SK-N-SH treated with all-trans-retinoic acid at 6 μM for 48 hours (cell line): ENCODE measurements around the gene N4BP2.

ENCODE experiments used
- ATAC-seq: fragments of 200-7000 bp; cut with Tn5 transposase; 3 replicates; pipeline ENCODE4 v1.9.1; 2020; ENCODE audit warnings: mild to moderate bottlenecking, moderate library complexity
- ARNTL ChIP-seq: fragments of 450-650 bp; formaldehyde crosslinking; IDR thresholded peaks from 2 replicates; pipeline ENCODE4 v1.5.0; 2020; ENCODE audit warnings: low read depth, mild to moderate bottlenecking, moderate library complexity, borderline replicate concordance
- BACH2 ChIP-seq: fragments of 250-450 bp; sonication (Bioruptor Pico); IDR thresholded peaks from 2 replicates; pipeline ENCODE4 v1.9.0; 2021; ENCODE audit warnings: mild to moderate bottlenecking, borderline replicate concordance
- CREB5 ChIP-seq: fragments of 250-450 bp; sonication (Bioruptor Pico); IDR thresholded peaks from 2 replicates; pipeline ENCODE4 v1.5.1; 2020; ENCODE audit warnings: low read depth, mild to moderate bottlenecking, moderate library complexity
- CSDC2 ChIP-seq: fragments of 250-450 bp; sonication (Bioruptor Pico); IDR thresholded peaks from 2 replicates; pipeline ENCODE4 v1.5.0; 2020; ENCODE audit warnings: mild to moderate bottlenecking, moderate library complexity
- CSRNP3 ChIP-seq: fragments of 250-450 bp; sonication (Bioruptor Pico); IDR thresholded peaks from 2 replicates; pipeline ENCODE4 v1.5.1; 2021; ENCODE audit warnings: mild to moderate bottlenecking, moderate library complexity
- ESRRG ChIP-seq: fragments of 250-450 bp; sonication (Bioruptor Pico); IDR thresholded peaks from 2 replicates; pipeline ENCODE4 v1.6.1; 2021; ENCODE audit warnings: mild to moderate bottlenecking
- GLIS3 ChIP-seq: fragments of 250-450 bp; sonication (Bioruptor Pico); IDR thresholded peaks from 2 replicates; pipeline ENCODE4 v1.5.0; 2020; ENCODE audit warnings: mild to moderate bottlenecking, moderate library complexity
- ISL1 ChIP-seq: fragments of 250-450 bp; sonication (Bioruptor Pico); IDR thresholded peaks from 2 replicates; pipeline ENCODE4 v2.1.2; 2022; ENCODE audit warnings: mild to moderate bottlenecking, moderate library complexity
- OSR1 ChIP-seq: fragments of 250-450 bp; sonication (Bioruptor Pico); IDR thresholded peaks from 2 replicates; pipeline ENCODE4 v1.8.0; 2022; ENCODE audit warnings: moderate library complexity, mild to moderate bottlenecking, inconsistent platforms
- PATZ1 ChIP-seq: fragments of 250-450 bp; sonication (Bioruptor Pico); IDR thresholded peaks from 2 replicates; pipeline ENCODE4 v1.8.0; 2020; ENCODE audit warnings: mild to moderate bottlenecking, moderate library complexity, borderline replicate concordance
- POU6F1 ChIP-seq: fragments of 250-450 bp; sonication (Bioruptor Pico); IDR thresholded peaks from 2 replicates; pipeline ENCODE4 v1.8.0; 2021; ENCODE audit warnings: low read depth, mild to moderate bottlenecking, moderate library complexity, borderline replicate concordance
- PPARA ChIP-seq: fragments of 250-450 bp; sonication (Bioruptor Pico); IDR thresholded peaks from 2 replicates; pipeline ENCODE4 v1.5.0; 2020; ENCODE audit warnings: mild to moderate bottlenecking, borderline replicate concordance
- RARB ChIP-seq: fragments of 250-450 bp; sonication (Bioruptor Pico); IDR thresholded peaks from 2 replicates; pipeline ENCODE4 v1.8.0; 2021; ENCODE audit warnings: mild to moderate bottlenecking, moderate library complexity
- SNAI2 ChIP-seq: fragments of 250-450 bp; sonication (Bioruptor Pico); IDR thresholded peaks from 2 replicates; pipeline ENCODE4 v1.5.0; 2020; ENCODE audit warnings: mild to moderate bottlenecking, moderate library complexity
- TSHZ2 ChIP-seq: fragments of 250-450 bp; sonication (Bioruptor Pico); IDR thresholded peaks from 2 replicates; pipeline ENCODE4 v1.5.0; 2020; ENCODE audit warnings: mild to moderate bottlenecking, moderate library complexity
- ZC3H10 ChIP-seq: fragments of 250-450 bp; sonication (Bioruptor Pico); IDR thresholded peaks from 2 replicates; pipeline ENCODE4 v1.5.1; 2021; ENCODE audit warnings: mild to moderate bottlenecking, moderate library complexity
- ZFP3 ChIP-seq: fragments of 250-450 bp; sonication (Bioruptor Pico); IDR thresholded peaks from 2 replicates; pipeline ENCODE4 v1.5.0; 2020; ENCODE audit warnings: mild to moderate bottlenecking, moderate library complexity
- ZFP30 ChIP-seq: fragments of 450-650 bp; formaldehyde crosslinking; IDR thresholded peaks from 2 replicates; pipeline ENCODE4 v1.5.0; 2022; ENCODE audit warnings: mild to moderate bottlenecking, moderate library complexity
- ZNF565 ChIP-seq: fragments of 450-650 bp; formaldehyde crosslinking; conservative IDR thresholded peaks from 2 replicates; pipeline ENCODE4 v1.5.0; 2020; ENCODE audit warnings: low read depth, mild to moderate bottlenecking, moderate library complexity
- ZNF70 ChIP-seq: fragments of 450-650 bp; formaldehyde crosslinking; IDR thresholded peaks from 2 replicates; pipeline ENCODE4 v1.5.0; 2020; ENCODE audit warnings: mild to moderate bottlenecking, moderate library complexity
- ZNF8 ChIP-seq: fragments of 450-650 bp; formaldehyde crosslinking; IDR thresholded peaks from 2 replicates; pipeline ENCODE4 v1.5.0; 2020; ENCODE audit warnings: mild to moderate bottlenecking, moderate library complexity

The N4BP2 gene

GRCh38 chr4:40065010-40065409 lies 8.4 kb downstream of the N4BP2 start:
- ATAC-seq, result no peak

GRCh38 chr4:40066651-40067050 lies 10.0 kb downstream of the N4BP2 start:
- no peak for TF ChIP-seq RARB (CRISPR knock-in tag)
- no peak for TF ChIP-seq PPARA (CRISPR knock-in tag)
- TF ChIP-seq ZNF70 (CRISPR knock-in tag), result no peak
- no peak for TF ChIP-seq ARNTL (CRISPR knock-in tag)
- no peak for TF ChIP-seq CSRNP3 (CRISPR knock-in tag)
- no peak for TF ChIP-seq TSHZ2 (CRISPR knock-in tag)
- no peak for TF ChIP-seq ISL1 (CRISPR knock-in tag)
- no peak for TF ChIP-seq ZNF8 (CRISPR knock-in tag)
- TF ChIP-seq ESRRG, result no peak
- no peak for ATAC-seq

More at GRCh38 chr4:40065010-40065409, 8.4 kb downstream of the N4BP2 start:
- TF ChIP-seq ZFP3, result no peak
- no peak for TF ChIP-seq BACH2 (CRISPR knock-in tag)
- TF ChIP-seq ZNF70 (CRISPR knock-in tag), result no peak
- TF ChIP-seq ZC3H10 (CRISPR knock-in tag), result no peak
- TF ChIP-seq RARB (CRISPR knock-in tag), result no peak
- TF ChIP-seq PPARA (CRISPR knock-in tag), result no peak
- TF ChIP-seq PATZ1 (CRISPR knock-in tag), result no peak
- TF ChIP-seq SNAI2 (CRISPR knock-in tag), result no peak
- no peak for TF ChIP-seq CSDC2
- no peak for TF ChIP-seq TSHZ2 (CRISPR knock-in tag)
- TF ChIP-seq OSR1 (CRISPR knock-in tag), result no peak
- no peak for TF ChIP-seq ESRRG

- ATAC-seq, result no peak
- no peak for TF ChIP-seq ISL1 (CRISPR knock-in tag)
- no peak for TF ChIP-seq OSR1 (CRISPR knock-in tag)
- TF ChIP-seq CREB5 (CRISPR knock-in tag), result no peak
- no peak for TF ChIP-seq BACH2 (CRISPR knock-in tag)
- TF ChIP-seq ZNF565, result no peak
- no peak for TF ChIP-seq RARB (CRISPR knock-in tag)
- TF ChIP-seq ARNTL (CRISPR knock-in tag), result no peak
- no peak for TF ChIP-seq SNAI2 (CRISPR knock-in tag)
- no peak for TF ChIP-seq ZFP3
- TF ChIP-seq PPARA (CRISPR knock-in tag), result no peak
- no peak for TF ChIP-seq TSHZ2 (CRISPR knock-in tag)
- no peak for TF ChIP-seq GLIS3 (CRISPR knock-in tag)
- TF ChIP-seq ZFP30 (CRISPR knock-in tag), result no peak
- no peak for TF ChIP-seq POU6F1 (CRISPR knock-in tag)
Observed at GRCh38 chr4:40070387-40070786, 13.7 kb downstream of the N4BP2 start.
